Measurements from ENCODE around the gene PHF21B. TPM values are rescaled to one million over a fixed set of nuclear protein-coding genes. Genes with fewer than 3 reads are reported as not detected.
A peak's percentile ranks its signal among the peaks of the same experiment; 100 is the strongest.

PHF21B gene
- total and polyA plus RNA-seq, 2 of the 8 experiments (the other 6 are each of a cell fraction or from before 2014, with no cell fraction given), result 19.3 to 68.1 TPM

DNA sequence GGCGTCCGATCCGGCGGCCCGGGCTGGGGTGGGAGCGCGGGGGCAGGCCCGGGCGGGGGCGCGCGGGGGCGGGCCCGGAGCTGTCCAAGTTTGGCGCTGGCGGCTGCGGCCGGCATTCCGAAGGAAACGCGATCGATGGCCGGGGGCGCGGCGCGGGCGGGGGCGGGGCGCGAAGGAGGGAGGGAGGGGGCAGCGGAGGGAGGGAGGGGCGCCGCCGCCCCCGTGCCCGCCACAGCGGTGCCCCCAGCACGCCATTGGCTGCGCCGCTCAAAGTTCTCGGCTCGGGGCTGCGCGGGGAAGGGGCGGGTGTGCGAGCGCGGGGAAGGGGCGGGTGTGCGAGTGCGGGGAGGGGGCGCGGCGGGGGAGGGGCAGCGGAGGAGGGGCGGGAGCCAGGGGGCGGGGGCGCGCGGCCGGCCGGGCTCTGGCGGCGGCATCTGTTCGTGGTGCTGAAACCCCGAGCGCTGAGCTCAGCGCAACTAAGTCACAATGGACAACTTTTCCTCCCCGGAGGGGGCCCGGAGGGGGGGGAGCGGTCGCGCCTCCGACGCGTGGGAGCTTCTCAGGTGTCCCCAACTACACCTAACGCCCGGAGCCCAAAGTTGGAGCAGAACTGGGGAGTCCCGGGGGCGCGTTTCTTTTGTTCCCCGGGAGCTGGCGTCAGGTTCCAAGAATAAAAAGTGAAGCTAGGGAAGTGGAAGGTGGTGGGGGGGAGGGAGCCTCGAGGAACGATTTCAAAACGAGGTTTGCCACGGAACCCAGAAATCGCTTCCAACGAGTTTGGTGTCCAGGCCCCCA lies 2.2 kb downstream of the PHF21B start (continued):
- no peak for TF ChIP-seq TAF1 (IDR thresholded peaks at IDR 0.05; ENCODE audit: low read depth, low read length)
- peak; percentile 15; the same call in 1 of the 2 replicates for TF ChIP-seq MAFK (IDR thresholded peaks at IDR 0.05; ENCODE audit: low read depth, low read length)
- TF ChIP-seq SIN3A (conservative IDR thresholded peaks at IDR 0.05 in 1 of 2, IDR thresholded peaks at IDR 0.05 in 1 of 2; ENCODE audit: low read depth in 1 of 2, low read length in 2 of 2), result peak; percentile 83 to 89; a peak in 3 of 4 replicates
- TF ChIP-seq RFX5 (IDR thresholded peaks at IDR 0.05; ENCODE audit: borderline replicate concordance, low read depth, low read length), result no peak
- TF ChIP-seq CBX5 (IDR thresholded peaks at IDR 0.05; ENCODE audit: low read depth, low read length), result no peak
- TF ChIP-seq KDM4A (IDR thresholded peaks at IDR 0.05; ENCODE audit: low read depth, low read length, severe bottlenecking), result no peak
- no peak for TF ChIP-seq SUZ12 (IDR thresholded peaks at IDR 0.05; ENCODE audit: low read length)
- TF ChIP-seq ZNF274 (IDR thresholded peaks at IDR 0.05; ENCODE audit: borderline replicate concordance, extremely low read depth, low read length), result no peak

Measured in H1 (cell line).